AG09309 (cell line): ENCODE data around the gene CLNK.

Source experiments
- DNase-seq: peaks from one replicate; pipeline ENCODE4 v3.0.0-alpha.2; 2010; ENCODE audit warnings: low read depth
- H3K4me3 ChIP-seq: 2 replicates; pipeline ENCODE4 v1.5.1; 2011; ENCODE audit warnings: mild to moderate bottlenecking, low read depth, low read length, moderate library complexity; ENCODE audit not compliant: control insufficient read depth
- TF ChIP-seq, protein P1 (sequence below): IDR thresholded peaks from 2 replicates; pipeline ENCODE4 v1.5.1; 2011; ENCODE audit warnings: mild to moderate bottlenecking, low read depth, low read length, inconsistent platforms; ENCODE audit not compliant: insufficient read depth, control insufficient read depth; ENCODE audit errors: missing control alignments

Gene CLNK

GRCh38 chr4:10671366-10671765 lies 13.2 kb downstream of the CLNK start:
- DNase-seq, result no peak
- TF ChIP-seq, protein P1, sequence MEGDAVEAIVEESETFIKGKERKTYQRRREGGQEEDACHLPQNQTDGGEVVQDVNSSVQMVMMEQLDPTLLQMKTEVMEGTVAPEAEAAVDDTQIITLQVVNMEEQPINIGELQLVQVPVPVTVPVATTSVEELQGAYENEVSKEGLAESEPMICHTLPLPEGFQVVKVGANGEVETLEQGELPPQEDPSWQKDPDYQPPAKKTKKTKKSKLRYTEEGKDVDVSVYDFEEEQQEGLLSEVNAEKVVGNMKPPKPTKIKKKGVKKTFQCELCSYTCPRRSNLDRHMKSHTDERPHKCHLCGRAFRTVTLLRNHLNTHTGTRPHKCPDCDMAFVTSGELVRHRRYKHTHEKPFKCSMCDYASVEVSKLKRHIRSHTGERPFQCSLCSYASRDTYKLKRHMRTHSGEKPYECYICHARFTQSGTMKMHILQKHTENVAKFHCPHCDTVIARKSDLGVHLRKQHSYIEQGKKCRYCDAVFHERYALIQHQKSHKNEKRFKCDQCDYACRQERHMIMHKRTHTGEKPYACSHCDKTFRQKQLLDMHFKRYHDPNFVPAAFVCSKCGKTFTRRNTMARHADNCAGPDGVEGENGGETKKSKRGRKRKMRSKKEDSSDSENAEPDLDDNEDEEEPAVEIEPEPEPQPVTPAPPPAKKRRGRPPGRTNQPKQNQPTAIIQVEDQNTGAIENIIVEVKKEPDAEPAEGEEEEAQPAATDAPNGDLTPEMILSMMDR, result no peak
- H3K4me3 ChIP-seq, result no peak overlapping the region

DNA sequence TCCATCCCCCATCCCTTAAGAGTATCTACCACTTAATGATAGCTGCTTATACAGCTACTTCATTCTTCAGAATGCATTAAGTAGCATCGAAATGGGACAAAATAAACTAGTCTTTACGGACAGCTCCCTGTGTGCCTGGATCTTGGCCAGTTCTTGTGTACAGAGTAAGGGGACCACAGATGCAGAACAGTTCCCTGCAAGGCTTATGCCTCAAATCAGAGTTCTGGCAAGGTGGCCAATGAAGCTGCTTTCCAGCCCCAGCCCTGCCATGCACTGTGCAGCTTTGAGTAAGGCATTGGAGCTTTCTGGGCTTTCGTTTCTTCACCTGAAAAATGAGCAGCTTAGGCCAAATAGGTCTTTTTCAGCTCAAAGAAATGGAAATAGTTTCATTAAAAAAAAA lies 14.2 kb downstream of the CLNK start:
- no peak for DNase-seq
- TF ChIP-seq, protein P1, result no peak
- no peak overlapping the region for H3K4me3 ChIP-seq

DNA sequence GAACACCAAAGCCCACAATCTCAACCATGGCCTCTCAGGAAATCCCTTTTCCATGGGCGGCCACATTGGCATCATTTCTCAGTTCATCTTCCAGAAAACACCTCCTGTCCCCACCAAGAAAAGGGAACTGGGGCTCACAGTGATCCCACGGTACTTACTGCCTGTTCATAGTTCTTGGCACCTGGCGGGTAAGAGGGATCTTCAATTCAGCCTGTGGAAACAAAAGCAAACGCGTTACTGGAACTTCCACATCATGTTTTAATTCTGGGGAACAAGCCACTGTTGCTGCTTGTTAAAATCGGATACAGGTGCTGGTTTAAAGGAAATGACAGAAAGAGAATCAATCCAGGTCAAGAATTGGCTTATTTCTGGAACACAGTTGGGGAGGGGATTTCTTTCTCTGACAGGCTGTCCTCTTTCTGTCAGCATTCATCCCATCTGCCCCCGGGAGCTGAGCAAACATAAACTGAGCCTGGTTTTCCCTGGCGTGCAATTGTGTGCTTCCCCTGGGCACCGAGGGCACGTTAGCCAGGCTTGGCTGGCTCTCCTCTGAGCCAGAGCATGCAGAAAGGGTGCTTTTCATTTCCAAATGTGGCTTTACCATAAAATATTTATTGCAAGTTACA lies 16.8 kb downstream of the CLNK start:
- DNase-seq, result no peak
- TF ChIP-seq, protein P1, result no peak
- no peak overlapping the region for H3K4me3 ChIP-seq

DNA sequence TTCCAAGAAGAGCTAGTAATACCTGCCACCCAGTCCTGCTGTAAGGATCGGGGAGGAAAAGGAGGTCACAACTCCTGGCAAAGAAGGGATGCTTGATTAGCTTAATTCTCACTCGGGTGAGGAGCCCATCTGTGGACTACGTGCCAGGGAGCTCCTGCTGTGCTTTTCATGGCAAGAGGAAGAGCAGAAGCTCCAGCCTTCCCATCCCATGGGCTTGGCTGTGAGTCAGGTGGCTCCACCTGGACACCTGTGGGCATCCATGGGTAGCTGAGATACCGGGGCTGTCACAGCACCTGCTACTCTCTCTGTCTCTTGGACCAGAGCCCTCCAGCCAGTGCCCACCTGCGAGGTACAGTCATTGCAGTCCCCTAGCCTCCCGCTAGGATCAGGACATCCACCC lies 18.0 kb downstream of the CLNK start:
- no peak overlapping the region for H3K4me3 ChIP-seq
- TF ChIP-seq, protein P1, result no peak
- no peak for DNase-seq

DNA sequence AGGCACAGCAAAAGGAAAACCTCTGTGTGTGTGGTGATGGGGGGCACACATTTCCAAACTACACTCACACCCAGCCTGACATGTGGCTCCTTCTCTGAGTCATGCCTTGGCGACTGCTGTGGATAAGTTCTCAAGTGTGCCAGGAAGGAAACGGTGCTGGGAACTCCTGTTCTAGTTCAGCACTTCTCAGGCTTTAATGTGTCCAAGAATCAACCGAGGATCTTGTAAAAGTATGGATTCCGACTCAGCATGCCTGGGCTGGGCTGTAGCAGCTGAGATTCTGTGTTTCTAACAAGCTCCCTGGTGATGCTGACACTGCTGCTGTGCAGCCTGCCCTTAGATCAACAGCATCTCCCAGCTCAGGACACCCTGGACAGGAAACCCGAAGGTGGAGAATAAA lies 20.2 kb downstream of the CLNK start:
- H3K4me3 ChIP-seq, result no peak overlapping the region
- TF ChIP-seq, protein P1, result no peak
- DNase-seq, result peak; percentile 57

DNA sequence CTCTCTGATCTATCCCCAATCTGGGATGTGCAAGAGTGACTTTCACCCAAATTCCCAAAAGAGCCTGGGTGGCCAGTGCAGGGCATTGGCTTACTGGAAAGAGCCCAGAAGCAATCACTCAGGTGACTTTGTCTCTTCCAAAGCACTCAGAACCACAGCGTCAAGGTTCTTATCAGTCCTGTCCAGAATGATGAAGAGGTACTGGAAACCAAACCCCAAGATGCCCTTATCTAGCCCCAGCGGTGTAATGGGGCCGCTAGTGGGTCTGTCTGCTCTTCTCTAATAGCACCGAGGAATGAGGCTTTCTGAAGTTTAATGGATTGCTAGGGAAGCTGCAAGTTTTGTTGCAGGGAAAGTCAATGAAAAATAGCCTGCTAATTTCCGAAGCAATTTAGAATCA lies 21.6 kb downstream of the CLNK start:
- no peak overlapping the region for H3K4me3 ChIP-seq
- TF ChIP-seq, protein P1, result no peak
- DNase-seq, result no peak

DNA sequence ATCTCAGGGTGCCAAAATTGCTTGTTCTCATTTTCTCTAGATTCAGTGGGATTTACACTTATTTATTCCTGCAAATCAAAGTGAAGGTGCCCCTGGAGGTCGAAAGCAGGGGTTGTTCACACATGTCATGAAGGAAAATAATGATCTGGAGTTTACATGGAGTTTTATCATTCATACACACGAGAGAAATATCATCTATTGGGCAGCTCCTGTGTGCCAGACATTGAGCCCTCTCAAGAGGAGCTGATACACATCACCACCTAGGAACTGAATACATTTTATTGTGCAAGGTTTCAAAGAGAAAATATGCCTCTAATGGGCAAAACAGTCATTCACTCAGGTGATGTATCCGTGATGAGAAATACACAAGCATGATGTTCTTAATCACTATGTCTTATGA lies 23.5 kb downstream of the CLNK start:
- TF ChIP-seq, protein P1, result no peak
- DNase-seq, result no peak
- H3K4me3 ChIP-seq, result no peak overlapping the region
